Skeletal muscle satellite cell (primary cell): ENCODE data around the gene SUN1.
"Not testable (repeated sequence)": the region's sequence is repeated elsewhere in the genome, so short reads cannot be mapped to it uniquely, and the experiment has no call there.

ENCODE experiments used
- H3K27me3 ChIP-seq: 2 replicates; pipeline ENCODE4 v1.7.0; 2013; ENCODE audit warnings: low read length; ENCODE audit not compliant: control insufficient read depth, insufficient read depth
- H3K36me3 ChIP-seq: 2 replicates; pipeline ENCODE4 v1.7.0; 2013; ENCODE audit warnings: mild to moderate bottlenecking, control low read depth, low read length; ENCODE audit not compliant: insufficient read depth
- H3K4me1 ChIP-seq: 2 replicates; pipeline ENCODE4 v1.7.0; 2013; ENCODE audit warnings: low read length; ENCODE audit not compliant: control insufficient read depth, insufficient read depth
- H3K4me2 ChIP-seq: 2 replicates; pipeline ENCODE4 v1.7.0; 2013; ENCODE audit warnings: mild to moderate bottlenecking, low read length
- H3K4me3 ChIP-seq: 2 replicates; pipeline ENCODE4 v1.7.0; 2013; ENCODE audit warnings: low read length
- H3K9ac ChIP-seq: 2 replicates; pipeline ENCODE4 v1.7.0; 2013; ENCODE audit warnings: mild to moderate bottlenecking, low read depth, low read length, moderate library complexity
- H3K9me3 ChIP-seq: replicated peaks from 2 replicates; pipeline ENCODE4 v1.7.0; 2013; ENCODE audit warnings: mild to moderate bottlenecking, control low read depth, low read length

SUN1 gene

GRCh38 chr7:908159-908581 lies 75.9 kb downstream of the SUN1 start:
- Histone ChIP-seq H3K4me2 (peak overlapping the region; percentile 74), H3K9me3 (no peaks in the 10 kb centered on the region), H3K4me3 (no peak overlapping the region), H3K36me3 (no peaks in the 10 kb centered on the region), H3K9ac (peak overlapping the region; percentile 50), H3K4me1 (peaks cover 26% of the 10 kb centered on the region), H3K27me3 (peaks cover 24% of the 10 kb centered on the region)

- H3K9me3 ChIP-seq, H3K36me3 ChIP-seq: not testable (repeated sequence)
- H3K27me3 ChIP-seq = peaks cover 21% of the 10 kb centered on the region
- H3K4me2 ChIP-seq = peak overlapping the region; percentile 74
- peak overlapping the region; percentile 58 for H3K4me3 ChIP-seq
- peaks cover 23% of the 10 kb centered on the region for H3K4me1 ChIP-seq
- H3K9ac ChIP-seq = peak overlapping the region; percentile 50
These were observed 76.5 kb downstream of the SUN1 start for GRCh38 chr7:908591-909357.

DNA sequence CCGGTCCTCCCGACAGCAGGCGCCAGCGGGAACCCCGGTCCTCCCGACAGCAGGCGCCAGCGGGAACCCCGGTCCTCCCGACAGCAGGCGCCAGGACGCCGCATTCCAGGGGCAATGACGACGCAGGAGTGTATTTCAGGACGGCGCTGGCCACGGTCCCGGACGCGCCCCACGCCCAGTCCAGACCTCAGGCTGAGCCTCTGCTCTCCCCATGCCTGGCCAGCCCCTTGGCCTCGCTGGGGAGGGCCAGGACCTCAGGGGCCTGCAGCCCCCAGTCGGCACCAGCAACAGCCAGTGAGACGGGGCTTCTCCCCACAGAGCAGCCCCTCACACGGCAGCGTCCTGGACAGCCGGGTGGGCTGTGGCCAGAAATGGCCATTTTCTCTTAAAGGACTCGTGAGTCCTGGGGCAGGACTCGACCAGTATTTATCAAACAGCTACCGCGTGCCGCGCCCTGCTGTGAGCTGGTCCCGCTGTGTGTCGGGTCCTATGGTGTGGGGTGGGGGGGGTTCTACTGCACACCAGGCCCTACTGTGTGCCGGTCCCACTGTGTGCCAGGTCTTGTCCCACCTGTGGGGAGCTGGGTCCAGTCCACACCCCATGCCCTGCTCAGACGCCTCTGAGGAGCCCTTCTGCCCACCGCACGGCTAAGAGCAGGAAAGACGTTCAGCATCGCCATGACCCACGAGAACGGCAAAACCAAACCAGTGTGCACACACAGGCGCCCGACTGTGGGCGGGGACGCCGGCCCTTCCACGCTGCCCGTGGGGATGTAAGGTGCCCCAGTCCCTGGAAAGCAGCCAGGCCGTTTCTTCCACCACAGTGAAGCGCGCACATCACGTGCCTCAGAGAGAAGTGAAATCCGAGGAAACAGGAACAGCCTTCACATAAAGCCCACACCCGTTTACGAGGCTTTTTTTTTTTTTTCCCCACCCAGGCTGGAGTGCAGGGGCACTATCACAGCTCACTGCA lies 77.4 kb downstream of the SUN1 start:
- H3K27me3 ChIP-seq = peaks cover 13% of the 10 kb centered on the region
- peak overlapping the region; percentile 51 for H3K9ac ChIP-seq
- no peaks in the 10 kb centered on the region for H3K36me3 ChIP-seq
- H3K4me3 ChIP-seq = peak overlapping the region; percentile 59
- H3K4me1 ChIP-seq = peaks cover 14% of the 10 kb centered on the region
- H3K9me3 ChIP-seq = no peaks in the 10 kb centered on the region
- peak overlapping the region; percentile 71 for H3K4me2 ChIP-seq

DNA sequence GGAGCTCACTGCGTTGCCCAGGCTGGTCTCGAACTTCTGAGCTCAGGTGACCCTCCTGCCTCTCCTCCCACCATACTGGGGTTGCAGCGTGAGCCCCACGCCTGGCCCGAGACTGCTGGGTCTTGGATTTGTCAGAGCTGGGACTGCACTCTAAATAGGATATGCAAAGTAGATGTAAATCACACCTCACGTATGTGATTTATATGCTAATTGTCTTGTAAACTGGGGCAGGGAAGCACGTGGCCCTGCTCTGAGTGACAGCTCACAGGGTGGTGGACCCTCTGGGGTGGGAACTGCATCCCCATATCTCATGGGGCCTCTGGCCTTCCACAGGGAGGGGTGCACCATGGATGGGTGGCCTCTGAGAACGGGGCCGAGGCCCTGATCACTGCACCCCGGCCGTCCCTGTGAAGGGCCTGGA lies 78.2 kb downstream of the SUN1 start:
- H3K4me3 ChIP-seq = no peak overlapping the region
- peaks cover 5% of the 10 kb centered on the region for H3K27me3 ChIP-seq
- no peaks in the 10 kb centered on the region for H3K9me3 ChIP-seq
- H3K4me2 ChIP-seq = no peak overlapping the region
- no peak overlapping the region for H3K9ac ChIP-seq
- H3K36me3 ChIP-seq = no peaks in the 10 kb centered on the region
- peaks cover 9% of the 10 kb centered on the region for H3K4me1 ChIP-seq

DNA sequence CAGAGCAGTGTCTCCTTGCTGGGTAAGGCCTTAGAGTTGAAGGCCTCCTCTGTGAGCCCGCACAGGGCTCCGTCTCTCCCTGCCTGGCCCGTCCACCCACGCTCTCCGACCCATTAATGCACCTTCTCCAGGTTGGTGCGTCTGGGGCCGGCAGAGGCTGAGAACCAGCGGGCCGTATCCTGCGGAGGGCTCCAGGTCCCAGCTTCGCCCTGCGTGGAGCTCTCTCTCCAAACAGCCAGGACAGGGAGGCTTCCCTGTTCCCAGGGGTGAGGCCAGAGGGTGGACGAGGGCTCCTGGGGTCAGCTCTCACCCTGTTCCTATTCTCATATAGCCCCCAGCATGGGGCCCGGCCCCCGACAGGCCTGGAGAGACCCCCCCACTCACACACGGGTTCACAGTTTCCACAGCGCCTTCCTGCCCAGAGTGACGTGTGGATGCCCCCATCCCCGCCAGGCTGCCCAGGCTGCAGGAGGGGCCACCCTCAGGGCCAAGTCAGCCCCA lies 78.7 kb downstream of the SUN1 start:
- Histone ChIP-seq H3K9me3 (no peaks in the 10 kb centered on the region), H3K9ac (no peak overlapping the region), H3K4me3 (no peak overlapping the region), H3K4me2 (no peak overlapping the region), H3K36me3 (no peaks in the 10 kb centered on the region), H3K27me3 (peaks cover 6% of the 10 kb centered on the region), H3K4me1 (peaks cover 9% of the 10 kb centered on the region)

DNA sequence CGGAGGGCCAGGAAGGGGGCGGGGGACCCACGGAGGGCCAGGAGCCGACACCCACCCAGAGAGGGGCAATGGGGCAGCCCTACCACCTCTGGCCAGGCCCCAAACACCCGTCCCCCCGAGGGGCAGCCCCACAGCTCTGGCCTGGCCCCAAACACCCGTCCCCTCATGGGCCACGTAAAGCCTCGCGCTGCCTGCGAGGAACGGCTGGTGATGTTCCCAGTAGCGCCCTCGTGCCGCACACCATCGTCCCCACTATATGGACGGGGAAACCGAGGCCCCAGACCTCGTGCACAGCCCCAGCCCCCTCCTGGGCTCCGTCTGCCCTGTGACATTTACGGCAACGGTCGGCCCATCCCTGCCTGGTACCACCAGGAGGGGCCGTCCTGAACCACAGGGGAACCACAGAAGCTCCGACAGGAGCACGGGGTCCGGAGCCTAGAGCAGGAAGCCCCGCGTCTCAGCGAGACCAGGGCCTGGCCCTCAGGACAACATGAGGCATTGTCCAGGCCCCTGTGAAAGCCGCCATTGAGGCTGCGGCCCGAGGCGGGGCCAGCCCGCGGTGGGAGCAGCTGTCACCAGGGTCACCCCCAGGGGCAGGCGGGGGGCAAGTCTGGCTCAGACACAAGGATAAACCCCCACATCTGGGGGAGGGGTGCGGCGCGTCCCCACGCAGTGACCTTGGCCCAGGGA lies 79.7 kb downstream of the SUN1 start:
- Histone ChIP-seq H3K9me3 (no peaks in the 10 kb centered on the region), H3K27me3 (peaks cover 9% of the 10 kb centered on the region), H3K4me3 (no peak overlapping the region), H3K36me3 (no peaks in the 10 kb centered on the region), H3K9ac (no peak overlapping the region), H3K4me2 (no peak overlapping the region), H3K4me1 (peaks cover 13% of the 10 kb centered on the region)

GRCh38 chr7:913736-914520 lies 81.7 kb downstream of the SUN1 start:
- Histone ChIP-seq H3K27me3 (peaks cover 6% of the 10 kb centered on the region), H3K4me2 (no peak overlapping the region), H3K9ac (no peak overlapping the region), H3K9me3 (no peaks in the 10 kb centered on the region), H3K36me3 (no peaks in the 10 kb centered on the region), H3K4me3 (no peak overlapping the region), H3K4me1 (peaks cover 8% of the 10 kb centered on the region)

- Histone ChIP-seq H3K27me3 (peaks cover 6% of the 10 kb centered on the region), H3K9me3 (no peaks in the 10 kb centered on the region), H3K4me2 (no peak overlapping the region), H3K4me1 (peaks cover 4% of the 10 kb centered on the region), H3K36me3 (no peaks in the 10 kb centered on the region), H3K9ac (no peak overlapping the region), H3K4me3 (no peak overlapping the region)
These were observed 82.4 kb downstream of the SUN1 start for GRCh38 chr7:914521-915194.

GRCh38 chr7:915291-916218 lies 83.3 kb downstream of the SUN1 start:
- Histone ChIP-seq H3K9me3 (no peaks in the 10 kb centered on the region), H3K4me2 (no peak overlapping the region), H3K9ac (no peak overlapping the region)

More at GRCh38 chr7:915291-916218, 83.3 kb downstream of the SUN1 start:
- no peaks in the 10 kb centered on the region for H3K36me3 ChIP-seq
- no peak overlapping the region for H3K4me3 ChIP-seq
- peaks cover 4% of the 10 kb centered on the region for H3K4me1 ChIP-seq
- peaks cover 6% of the 10 kb centered on the region for H3K27me3 ChIP-seq
